ENCODE results near the gene FBLN7.

The FBLN7 gene

GRCh38 chr2:112187805-112188596 is 49.8 kb downstream of the FBLN7 start:
- no peak for DNase-seq
- Mint-ChIP-seq H3K36me3 (ENCODE audit: low read depth) (peaks cover 77% of the 10 kb centered on the region), H3K27ac (no peak overlapping the region), H3K4me1 (no peaks in the 10 kb centered on the region), H3K4me3 (no peak overlapping the region), H3K9me3 (peaks cover 45% of the 10 kb centered on the region), H3K27me3 (ENCODE audit: low read depth, poor library complexity) (no peaks in the 10 kb centered on the region)
- TF ChIP-seq CTCF (IDR thresholded peaks at IDR 0.05): no peak

GRCh38 chr2:112189001-112189556 is 50.9 kb downstream of the FBLN7 start:
- H3K27ac Mint-ChIP-seq: no peak overlapping the region
- H3K27me3 Mint-ChIP-seq (ENCODE audit: low read depth, poor library complexity): no peaks in the 10 kb centered on the region
- no peak overlapping the region for H3K4me3 Mint-ChIP-seq
- H3K4me1 Mint-ChIP-seq: peaks cover 5% of the 10 kb centered on the region
- H3K9me3 Mint-ChIP-seq: peaks cover 45% of the 10 kb centered on the region
- no peak for DNase-seq
- peaks cover 77% of the 10 kb centered on the region for H3K36me3 Mint-ChIP-seq (ENCODE audit: low read depth)
- TF ChIP-seq CTCF (IDR thresholded peaks at IDR 0.05): no peak

GRCh38 chr2:112194028-112194427 is 55.8 kb downstream of the FBLN7 start:
- Mint-ChIP-seq H3K4me1 (peaks cover 5% of the 10 kb centered on the region), H3K36me3 (ENCODE audit: low read depth) (peaks cover 36% of the 10 kb centered on the region), H3K27ac (no peak overlapping the region), H3K27me3 (ENCODE audit: low read depth, poor library complexity) (peaks cover 4% of the 10 kb centered on the region), H3K4me3 (no peak overlapping the region), H3K9me3 (peaks cover 24% of the 10 kb centered on the region)
- DNase-seq: no peak
- no peak for TF ChIP-seq CTCF (IDR thresholded peaks at IDR 0.05)

GRCh38 chr2:112194482-112194881 is 56.3 kb downstream of the FBLN7 start:
- no peak overlapping the region for H3K27ac Mint-ChIP-seq
- H3K4me3 Mint-ChIP-seq: no peak overlapping the region
- peaks cover 32% of the 10 kb centered on the region for H3K36me3 Mint-ChIP-seq (ENCODE audit: low read depth)
- H3K4me1 Mint-ChIP-seq: peaks cover 5% of the 10 kb centered on the region
- H3K9me3 Mint-ChIP-seq: peaks cover 24% of the 10 kb centered on the region
- TF ChIP-seq CTCF (IDR thresholded peaks at IDR 0.05): no peak
- H3K27me3 Mint-ChIP-seq (ENCODE audit: low read depth, poor library complexity): peaks cover 4% of the 10 kb centered on the region
- no peak for DNase-seq

- TF ChIP-seq CTCF (IDR thresholded peaks at IDR 0.05): no peak
Observed at GRCh38 chr2:112195167-112195766, 57.1 kb downstream of the FBLN7 start.

More at GRCh38 chr2:112195167-112195766, 57.1 kb downstream of the FBLN7 start:
- no peak for DNase-seq
- no peak overlapping the region for H3K4me3 Mint-ChIP-seq
- H3K36me3 Mint-ChIP-seq (ENCODE audit: low read depth): peaks cover 28% of the 10 kb centered on the region
- H3K27ac Mint-ChIP-seq: no peak overlapping the region
- peaks cover 18% of the 10 kb centered on the region for H3K9me3 Mint-ChIP-seq
- H3K27me3 Mint-ChIP-seq (ENCODE audit: low read depth, poor library complexity): peaks cover 7% of the 10 kb centered on the region
- peaks cover 5% of the 10 kb centered on the region for H3K4me1 Mint-ChIP-seq

Measured in nephron progenitor cell (in vitro differentiated cells).